ENCODE data around the gene ADGRG3. TPM values are rescaled to one million over a fixed set of nuclear protein-coding genes. Genes with fewer than 3 reads are reported as not detected.
A peak's percentile ranks its signal among the peaks of the same experiment; 100 is the strongest.

Gene ADGRG3
- total and polyA plus RNA-seq, 9 of the 15 experiments (the other 6 are each of a cell fraction or from before 2014, with no cell fraction given), result 0.09 to 0.52 (median 0.14) TPM; not detected in 3

DNA sequence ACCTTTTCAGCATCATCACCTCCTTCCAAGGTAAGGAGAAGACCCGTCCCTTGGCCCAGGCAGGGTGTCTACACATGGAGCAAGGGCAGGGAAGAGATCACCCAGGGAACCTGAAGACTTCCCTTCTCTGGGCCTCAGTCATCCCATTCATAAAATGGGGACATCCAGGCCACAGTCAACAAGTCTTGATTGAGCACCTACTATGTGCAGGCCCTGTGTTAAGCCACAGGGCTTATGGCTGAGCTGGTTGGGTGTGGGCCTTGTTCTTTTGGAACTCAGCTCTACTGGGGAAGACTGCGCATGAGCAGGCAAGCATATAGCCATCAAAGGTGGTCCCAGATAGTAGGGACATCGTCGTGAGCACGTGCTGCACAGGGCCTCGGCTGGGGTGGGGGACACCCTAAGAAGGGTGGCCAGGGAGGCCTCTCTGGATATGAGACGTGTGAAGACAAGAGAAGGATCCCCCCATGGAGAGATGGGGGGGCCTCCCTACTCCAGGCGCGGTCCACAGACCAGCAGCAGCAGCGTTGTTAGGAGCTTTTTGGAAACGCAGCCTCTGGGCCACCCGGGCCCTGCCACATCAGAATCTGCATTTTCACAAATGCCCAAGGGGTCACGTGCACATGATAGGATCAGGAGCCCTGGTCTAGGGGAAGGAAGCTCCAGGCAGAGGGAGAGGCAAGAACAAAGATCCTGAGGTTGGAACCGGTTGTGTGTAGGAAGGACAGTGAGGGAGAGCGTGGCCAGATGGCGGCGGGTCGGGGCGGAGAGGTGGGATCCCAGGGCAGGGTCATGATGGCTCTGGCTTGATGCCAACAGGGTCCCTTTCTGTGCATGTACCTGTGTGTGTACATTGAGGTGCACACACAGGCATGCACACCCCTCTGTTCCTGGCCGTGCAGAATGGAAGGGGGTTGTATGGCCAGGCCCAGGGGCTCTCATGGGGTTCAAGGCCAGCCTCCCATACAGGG, 5.9 kb upstream of the ADGRG3 start:
- Histone ChIP-seq H3K9me1 (ENCODE audit: control insufficient read depth, insufficient read depth, low read length) (no peaks in the 10 kb centered on the region), H3K4me1 (replicated peaks in 1 of 2; ENCODE audit: control insufficient read depth in 2 of 2, insufficient read depth in 2 of 2, low read length in 2 of 2) (peaks cover 5 to 19% of the 10 kb centered on the region in 2 experiments; a peak in 4 of 5 replicates), H3K9me3 (replicated peaks; ENCODE audit: control insufficient read depth, insufficient read depth, low read depth, low read length) (no peaks in the 10 kb centered on the region), H3K27me3 (ENCODE audit: control insufficient read depth in 2 of 2, insufficient read depth in 2 of 2, low read length in 2 of 2) (0 out of 5 replicates have a peak, but pooled peaks cover 0 to 5% of the 10 kb centered on the region in 2 experiments), H3K36me3 (ENCODE audit: control insufficient read depth, insufficient read depth, low read length) (no peaks in the 10 kb centered on the region), H3K4me2 (ENCODE audit: insufficient read depth, low read length) (no peak overlapping the region), H4K20me1 (replicated peaks; ENCODE audit: control insufficient read depth, insufficient read depth, low read length) (no peaks in the 10 kb centered on the region), H3K4me3 (no peak overlapping the region), H3K79me2 (ENCODE audit: control insufficient read depth, insufficient read depth, low read length) (no peaks in the 10 kb centered on the region), H3K9ac (ENCODE audit: insufficient read depth in 1 of 2, low read depth in 2 of 2, low read length in 2 of 2) (no peak overlapping the region), H2AFZ (ENCODE audit: low read depth, low read length) (no peak overlapping the region), H3K27ac (ENCODE audit: extremely low read depth, low read depth, low read length) (no peak overlapping the region)
- ChIA-PET CTCF (ENCODE audit: low intra/inter-chr PET ratio) (interaction anchor here (2.0 to 2.3 kb wide), 2 partner anchors 58 to 75 kb away, joined by 9 to 13 read pairs; no protein-coding TSS in a partner anchor), POLR2A (interaction anchor here (1.5 to 1.6 kb wide), 2 partner anchors 10 kb away, joined by 4 to 7 read pairs; no protein-coding TSS in a partner anchor)
- FAIRE-seq (no peak), DNase-seq (ENCODE audit: extremely low read depth in 1 of 4, low spot score in 3 of 4) (no peak), ATAC-seq (no peak)
- no TSS peak for BruUV-seq (replicated peaks)
- intact Hi-C loops (cut with micrococcal nuclease), result loop anchor here (2.0 to 10.0 kb wide), 2 partner anchors 59 to 233 kb away; no protein-coding TSS in a partner anchor
- in situ Hi-C loops (cut with MboI), result no loop called here
- WGBS (ENCODE audit: insufficient coverage, low coverage, missing lambda C conversion rate), result 64% methylated on average over 20 of the region's 20 CpGs
- no peak for TF ChIP-seq SIN3A (IDR thresholded peaks at IDR 0.05; ENCODE audit: borderline replicate concordance in 2 of 2, control insufficient read depth in 1 of 2, low read depth in 2 of 2, low read length in 2 of 2)
- no peak for TF ChIP-seq KLF1 (tag; IDR thresholded peaks at IDR 0.05)
- no peak for TF ChIP-seq ZNF324 (CRISPR knock-in tag; IDR thresholded peaks at IDR 0.05)
- no peak for TF ChIP-seq RBM14 (IDR thresholded peaks at IDR 0.05; ENCODE audit: borderline replicate concordance, insufficient read depth, low read depth, low read length)
- peak; percentile 92 for TF ChIP-seq ZKSCAN1 (IDR thresholded peaks at IDR 0.05; ENCODE audit: low read depth, low read length)
- TF ChIP-seq ZNF121 (CRISPR knock-in tag; conservative IDR thresholded peaks at IDR 0.05), result no peak
- no peak for TF ChIP-seq KHSRP (IDR thresholded peaks at IDR 0.05)
- TF ChIP-seq, protein P1, sequence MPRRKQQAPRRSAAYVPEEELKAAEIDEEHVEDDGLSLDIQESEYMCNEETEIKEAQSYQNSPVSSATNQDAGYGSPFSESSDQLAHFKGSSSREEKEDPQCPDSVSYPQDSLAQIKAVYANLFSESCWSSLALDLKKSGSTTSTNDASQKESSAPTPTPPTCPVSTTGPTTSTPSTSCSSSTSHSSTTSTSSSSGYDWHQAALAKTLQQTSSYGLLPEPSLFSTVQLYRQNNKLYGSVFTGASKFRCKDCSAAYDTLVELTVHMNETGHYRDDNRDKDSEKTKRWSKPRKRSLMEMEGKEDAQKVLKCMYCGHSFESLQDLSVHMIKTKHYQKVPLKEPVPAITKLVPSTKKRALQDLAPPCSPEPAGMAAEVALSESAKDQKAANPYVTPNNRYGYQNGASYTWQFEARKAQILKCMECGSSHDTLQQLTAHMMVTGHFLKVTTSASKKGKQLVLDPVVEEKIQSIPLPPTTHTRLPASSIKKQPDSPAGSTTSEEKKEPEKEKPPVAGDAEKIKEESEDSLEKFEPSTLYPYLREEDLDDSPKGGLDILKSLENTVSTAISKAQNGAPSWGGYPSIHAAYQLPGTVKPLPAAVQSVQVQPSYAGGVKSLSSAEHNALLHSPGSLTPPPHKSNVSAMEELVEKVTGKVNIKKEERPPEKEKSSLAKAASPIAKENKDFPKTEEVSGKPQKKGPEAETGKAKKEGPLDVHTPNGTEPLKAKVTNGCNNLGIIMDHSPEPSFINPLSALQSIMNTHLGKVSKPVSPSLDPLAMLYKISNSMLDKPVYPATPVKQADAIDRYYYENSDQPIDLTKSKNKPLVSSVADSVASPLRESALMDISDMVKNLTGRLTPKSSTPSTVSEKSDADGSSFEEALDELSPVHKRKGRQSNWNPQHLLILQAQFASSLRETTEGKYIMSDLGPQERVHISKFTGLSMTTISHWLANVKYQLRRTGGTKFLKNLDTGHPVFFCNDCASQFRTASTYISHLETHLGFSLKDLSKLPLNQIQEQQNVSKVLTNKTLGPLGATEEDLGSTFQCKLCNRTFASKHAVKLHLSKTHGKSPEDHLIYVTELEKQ (CRISPR knock-in tag; IDR thresholded peaks at IDR 0.05), result no peak
- TF ChIP-seq, protein P2, sequence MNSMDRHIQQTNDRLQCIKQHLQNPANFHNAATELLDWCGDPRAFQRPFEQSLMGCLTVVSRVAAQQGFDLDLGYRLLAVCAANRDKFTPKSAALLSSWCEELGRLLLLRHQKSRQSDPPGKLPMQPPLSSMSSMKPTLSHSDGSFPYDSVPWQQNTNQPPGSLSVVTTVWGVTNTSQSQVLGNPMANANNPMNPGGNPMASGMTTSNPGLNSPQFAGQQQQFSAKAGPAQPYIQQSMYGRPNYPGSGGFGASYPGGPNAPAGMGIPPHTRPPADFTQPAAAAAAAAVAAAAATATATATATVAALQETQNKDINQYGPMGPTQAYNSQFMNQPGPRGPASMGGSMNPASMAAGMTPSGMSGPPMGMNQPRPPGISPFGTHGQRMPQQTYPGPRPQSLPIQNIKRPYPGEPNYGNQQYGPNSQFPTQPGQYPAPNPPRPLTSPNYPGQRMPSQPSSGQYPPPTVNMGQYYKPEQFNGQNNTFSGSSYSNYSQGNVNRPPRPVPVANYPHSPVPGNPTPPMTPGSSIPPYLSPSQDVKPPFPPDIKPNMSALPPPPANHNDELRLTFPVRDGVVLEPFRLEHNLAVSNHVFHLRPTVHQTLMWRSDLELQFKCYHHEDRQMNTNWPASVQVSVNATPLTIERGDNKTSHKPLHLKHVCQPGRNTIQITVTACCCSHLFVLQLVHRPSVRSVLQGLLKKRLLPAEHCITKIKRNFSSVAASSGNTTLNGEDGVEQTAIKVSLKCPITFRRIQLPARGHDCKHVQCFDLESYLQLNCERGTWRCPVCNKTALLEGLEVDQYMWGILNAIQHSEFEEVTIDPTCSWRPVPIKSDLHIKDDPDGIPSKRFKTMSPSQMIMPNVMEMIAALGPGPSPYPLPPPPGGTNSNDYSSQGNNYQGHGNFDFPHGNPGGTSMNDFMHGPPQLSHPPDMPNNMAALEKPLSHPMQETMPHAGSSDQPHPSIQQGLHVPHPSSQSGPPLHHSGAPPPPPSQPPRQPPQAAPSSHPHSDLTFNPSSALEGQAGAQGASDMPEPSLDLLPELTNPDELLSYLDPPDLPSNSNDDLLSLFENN (IDR thresholded peaks at IDR 0.05; ENCODE audit: low read depth in 2 of 2, low read length in 2 of 2), result no peak
- TF ChIP-seq, protein P3, sequence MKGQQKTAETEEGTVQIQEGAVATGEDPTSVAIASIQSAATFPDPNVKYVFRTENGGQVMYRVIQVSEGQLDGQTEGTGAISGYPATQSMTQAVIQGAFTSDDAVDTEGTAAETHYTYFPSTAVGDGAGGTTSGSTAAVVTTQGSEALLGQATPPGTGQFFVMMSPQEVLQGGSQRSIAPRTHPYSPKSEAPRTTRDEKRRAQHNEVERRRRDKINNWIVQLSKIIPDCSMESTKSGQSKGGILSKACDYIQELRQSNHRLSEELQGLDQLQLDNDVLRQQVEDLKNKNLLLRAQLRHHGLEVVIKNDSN (CRISPR knock-in tag; IDR thresholded peaks at IDR 0.05), result peak; percentile 48
- peak; percentile 72 for TF ChIP-seq NFIC (IDR thresholded peaks at IDR 0.05)
- no peak; the same call in 1 of the 2 replicates for TF ChIP-seq ADNP (tag; IDR thresholded peaks at IDR 0.05)
- no peak for TF ChIP-seq CBFA2T2 (conservative IDR thresholded peaks at IDR 0.05)
